ENCODE measurements around the gene RXYLT1. TPM values are rescaled to one million over a fixed set of nuclear protein-coding genes. Genes with fewer than 3 reads are reported as not detected.
"Not testable (repeated sequence)": the region's sequence is repeated elsewhere in the genome, so short reads cannot be mapped to it uniquely, and the experiment has no call there.

Gene RXYLT1
- total and polyA plus RNA-seq, 4 experiments from 2014 or later, result 13.2 to 15.1 (median 14.8) TPM

GRCh38 chr12:63747136-63747535, 32.6 kb upstream of the RXYLT1 start:
- CTCF ChIA-PET (ENCODE audit: partially characterized antibody); H3K4me1 Mint-ChIP-seq; H3K9me3 ChIP-seq (ENCODE audit: control insufficient read depth in 1 of 2, low read length in 2 of 2); H3K27ac Mint-ChIP-seq; H3K36me3 ChIP-seq (ENCODE audit: insufficient read depth, low read length); intact Hi-C loops (cut with micrococcal nuclease); H3K4me3 ChIP-seq (ENCODE audit: low read length in 2 of 2); H3K4me3 Mint-ChIP-seq; POLR2A ChIA-PET (ENCODE audit: partially characterized antibody); H3K27me3 ChIP-seq (ENCODE audit: insufficient read depth, low read length); H3K36me3 Mint-ChIP-seq; H3K27ac ChIP-seq (ENCODE audit: low read depth, low read length); H3K4me1 ChIP-seq (ENCODE audit: insufficient read depth, low read length); DNase-seq; H3K27me3 Mint-ChIP-seq; H3K9me3 Mint-ChIP-seq: not testable (repeated sequence)

DNA sequence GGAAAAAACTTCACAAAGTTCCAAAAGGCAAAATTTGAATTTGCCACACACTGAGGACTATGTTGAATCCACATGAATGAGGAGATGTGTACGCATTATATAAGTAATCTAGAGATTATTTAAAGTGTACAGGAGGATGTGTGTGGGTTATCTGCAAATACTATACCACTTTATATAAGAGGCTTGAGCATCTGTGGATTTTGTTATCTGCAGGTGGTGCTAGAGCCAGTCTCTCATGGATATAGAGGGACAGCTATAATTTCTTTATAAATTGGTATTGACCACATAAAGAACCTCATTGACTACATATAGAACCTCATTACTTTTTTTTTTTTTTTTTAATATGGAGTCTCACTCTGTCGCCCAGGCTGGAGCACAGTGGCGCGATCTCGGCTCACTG, 32.2 kb upstream of the RXYLT1 start:
- H3K4me1 Mint-ChIP-seq, result peaks cover 0 to 5% (median 3%) of the 10 kb centered on the region in 4 donors
- no peak overlapping the region for H3K4me3 Mint-ChIP-seq
- intact Hi-C loops (cut with micrococcal nuclease), result no loop called here
- H3K9me3 Mint-ChIP-seq, result peaks cover 0 to 6% (median 0%) of the 10 kb centered on the region in 8 donors
- DNase-seq, result no peak
- no peaks in the 10 kb centered on the region for H3K9me3 ChIP-seq (ENCODE audit: control insufficient read depth in 1 of 2, low read length in 2 of 2)
- no peaks in the 10 kb centered on the region for H3K4me1 ChIP-seq (ENCODE audit: insufficient read depth, low read length)
- H3K27me3 Mint-ChIP-seq, result peaks cover 0 to 1% of the 10 kb centered on the region in 2 donors
- CTCF ChIA-PET (ENCODE audit: partially characterized antibody), result no interaction called here
- no peak overlapping the region for H3K27ac Mint-ChIP-seq
- no peak overlapping the region for H3K27ac ChIP-seq (ENCODE audit: low read depth, low read length)
- H3K4me3 ChIP-seq (ENCODE audit: low read length in 2 of 2), result no peak overlapping the region
- H3K36me3 Mint-ChIP-seq, result no peaks in the 10 kb centered on the region
- H3K27me3 ChIP-seq (ENCODE audit: insufficient read depth, low read length), result no peaks in the 10 kb centered on the region
- H3K36me3 ChIP-seq (ENCODE audit: insufficient read depth, low read length), result no peaks in the 10 kb centered on the region
- POLR2A ChIA-PET (ENCODE audit: partially characterized antibody), result no interaction called here

- H3K9me3 Mint-ChIP-seq, result peaks cover 0 to 3% (median 0%) of the 10 kb centered on the region in 8 donors
- no peak overlapping the region for H3K4me3 Mint-ChIP-seq
- Histone ChIP-seq H3K27ac (ENCODE audit: low read depth, low read length) (no peak overlapping the region), H3K27me3 (ENCODE audit: insufficient read depth, low read length) (no peaks in the 10 kb centered on the region), H3K9me3 (ENCODE audit: control insufficient read depth in 1 of 2, low read length in 2 of 2) (no peaks in the 10 kb centered on the region), H3K4me1 (ENCODE audit: insufficient read depth, low read length) (no peaks in the 10 kb centered on the region), H3K36me3 (ENCODE audit: insufficient read depth, low read length) (no peaks in the 10 kb centered on the region), H3K4me3 (ENCODE audit: low read length in 2 of 2) (no peak overlapping the region)
- H3K27me3 Mint-ChIP-seq, result peaks cover 8 to 9% of the 10 kb centered on the region in 2 donors
- H3K36me3 Mint-ChIP-seq, result no peaks in the 10 kb centered on the region
- H3K27ac Mint-ChIP-seq, result no peak overlapping the region
- H3K4me1 Mint-ChIP-seq, result peaks cover 3 to 5% (median 5%) of the 10 kb centered on the region in 4 donors
- ChIA-PET CTCF (ENCODE audit: partially characterized antibody) (interaction anchor here (1.1 kb wide), 1 partner anchor 17 kb away, joined by 3 read pairs; no protein-coding TSS in a partner anchor), POLR2A (ENCODE audit: partially characterized antibody) (no interaction called here)
- intact Hi-C loops (cut with micrococcal nuclease), result no loop called here
- no peak for DNase-seq
These were observed 27.4 kb upstream of the RXYLT1 start for GRCh38 chr12:63752283-63752682.

GRCh38 chr12:63752841-63753240, 26.9 kb upstream of the RXYLT1 start:
- H3K4me3 ChIP-seq (ENCODE audit: low read length in 2 of 2), result no peak overlapping the region
- H3K9me3 Mint-ChIP-seq, result no peaks in the 10 kb centered on the region
- H3K36me3 Mint-ChIP-seq, result no peaks in the 10 kb centered on the region
- H3K27me3 Mint-ChIP-seq, result peaks cover 8 to 9% of the 10 kb centered on the region in 2 donors
- no peak overlapping the region for H3K27ac ChIP-seq (ENCODE audit: low read depth, low read length)
- H3K9me3 ChIP-seq (ENCODE audit: control insufficient read depth in 1 of 2, low read length in 2 of 2), result no peaks in the 10 kb centered on the region
- H3K4me3 Mint-ChIP-seq, result no peak overlapping the region
- ChIA-PET CTCF (ENCODE audit: partially characterized antibody) (interaction anchor here (1.1 kb wide), 1 partner anchor 17 kb away, joined by 3 read pairs; no protein-coding TSS in a partner anchor), POLR2A (ENCODE audit: partially characterized antibody) (no interaction called here)
- no peak for DNase-seq
- no peaks in the 10 kb centered on the region for H3K27me3 ChIP-seq (ENCODE audit: insufficient read depth, low read length)
- H3K4me1 Mint-ChIP-seq, result peaks cover 3 to 5% (median 5%) of the 10 kb centered on the region in 4 donors
- no peaks in the 10 kb centered on the region for H3K4me1 ChIP-seq (ENCODE audit: insufficient read depth, low read length)
- intact Hi-C loops (cut with micrococcal nuclease), result no loop called here
- H3K36me3 ChIP-seq (ENCODE audit: insufficient read depth, low read length), result no peaks in the 10 kb centered on the region
- H3K27ac Mint-ChIP-seq, result no peak overlapping the region

DNA sequence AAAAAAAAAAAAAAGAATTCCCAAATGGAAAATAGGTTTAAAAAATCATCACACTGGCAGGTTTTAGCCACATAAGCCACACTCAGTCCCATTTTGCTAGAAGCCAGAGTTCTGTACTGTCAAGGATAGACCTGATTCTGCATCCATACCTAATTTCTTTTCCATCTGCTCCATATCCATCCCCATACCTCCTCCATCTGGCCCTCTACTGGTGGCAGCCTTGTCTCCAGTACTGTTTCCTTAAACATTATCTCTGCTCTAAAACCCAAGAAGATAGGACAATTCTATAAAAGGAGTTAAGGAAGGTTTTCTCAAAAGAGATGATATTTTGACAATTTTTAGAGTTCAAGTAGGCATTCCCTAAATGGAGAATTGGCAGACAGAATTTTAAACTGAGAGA, 26.0 kb upstream of the RXYLT1 start:
- no peak overlapping the region for H3K27ac ChIP-seq (ENCODE audit: low read depth, low read length)
- no peaks in the 10 kb centered on the region for H3K9me3 ChIP-seq (ENCODE audit: control insufficient read depth in 1 of 2, low read length in 2 of 2)
- Mint-ChIP-seq H3K4me3 (no peak overlapping the region), H3K4me1 (peaks cover 3 to 5% (median 5%) of the 10 kb centered on the region in 4 donors), H3K27ac (no peak overlapping the region), H3K36me3 (no peaks in the 10 kb centered on the region), H3K27me3 (peaks cover 8 to 10% of the 10 kb centered on the region in 2 donors), H3K9me3 (no peaks in the 10 kb centered on the region)
- DNase-seq, result no peak
- no peaks in the 10 kb centered on the region for H3K4me1 ChIP-seq (ENCODE audit: insufficient read depth, low read length)
- H3K27me3 ChIP-seq (ENCODE audit: insufficient read depth, low read length), result no peaks in the 10 kb centered on the region
- H3K4me3 ChIP-seq (ENCODE audit: low read length in 2 of 2), result no peak overlapping the region
- H3K36me3 ChIP-seq (ENCODE audit: insufficient read depth, low read length), result no peaks in the 10 kb centered on the region
- ChIA-PET POLR2A (ENCODE audit: partially characterized antibody) (no interaction called here), CTCF (ENCODE audit: partially characterized antibody) (no interaction called here)
- intact Hi-C loops (cut with micrococcal nuclease), result no loop called here

DNA sequence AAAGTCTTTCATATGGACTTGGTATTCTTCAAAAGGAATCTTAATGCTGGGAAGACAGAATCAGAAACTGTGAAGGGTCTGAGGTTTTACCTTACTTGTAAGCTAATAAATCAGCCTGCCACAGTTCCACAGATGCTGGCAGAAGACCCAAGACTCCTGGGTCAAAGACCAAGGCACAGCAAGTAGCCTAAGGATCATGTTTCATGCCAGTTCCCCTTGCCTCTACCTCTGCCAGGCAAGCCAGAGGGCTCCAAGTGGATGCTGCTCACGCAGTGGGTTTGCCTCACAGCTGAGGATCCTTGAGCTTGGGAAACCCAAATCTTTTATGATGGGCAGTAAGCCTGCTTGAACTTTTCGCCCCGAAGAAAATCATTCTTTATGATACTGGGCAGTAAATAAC, 15.2 kb upstream of the RXYLT1 start:
- ChIA-PET POLR2A (ENCODE audit: partially characterized antibody) (no interaction called here), CTCF (ENCODE audit: partially characterized antibody) (no interaction called here)
- no peak for DNase-seq
- intact Hi-C loops (cut with micrococcal nuclease), result no loop called here
- no peaks in the 10 kb centered on the region for H3K36me3 ChIP-seq (ENCODE audit: insufficient read depth, low read length)
- H3K27me3 ChIP-seq (ENCODE audit: insufficient read depth, low read length), result no peaks in the 10 kb centered on the region
- no peaks in the 10 kb centered on the region for H3K9me3 ChIP-seq (ENCODE audit: control insufficient read depth in 1 of 2, low read length in 2 of 2)
- H3K4me3 ChIP-seq (ENCODE audit: low read length in 2 of 2), result no peak overlapping the region
- H3K4me1 ChIP-seq (ENCODE audit: insufficient read depth, low read length), result no peaks in the 10 kb centered on the region
- no peak overlapping the region for H3K27ac Mint-ChIP-seq
- peaks cover 0 to 17% (median 16%) of the 10 kb centered on the region in 8 donors for H3K9me3 Mint-ChIP-seq
- H3K4me1 Mint-ChIP-seq, result no peaks in the 10 kb centered on the region
- H3K36me3 Mint-ChIP-seq, result peaks cover 0 to 6% of the 10 kb centered on the region in 2 donors
- no peak overlapping the region for H3K27ac ChIP-seq (ENCODE audit: low read depth, low read length)
- H3K4me3 Mint-ChIP-seq, result no peak overlapping the region
- H3K27me3 Mint-ChIP-seq, result peaks cover 14 to 18% of the 10 kb centered on the region in 2 donors

GRCh38 chr12:63766498-63766897, 13.2 kb upstream of the RXYLT1 start:
- no peak overlapping the region for H3K27ac Mint-ChIP-seq
- H3K27me3 Mint-ChIP-seq, result peaks cover 11 to 13% of the 10 kb centered on the region in 2 donors
- H3K4me1 ChIP-seq (ENCODE audit: insufficient read depth, low read length), result no peaks in the 10 kb centered on the region
- H3K4me3 ChIP-seq (ENCODE audit: low read length in 2 of 2), result no peak overlapping the region
- no peaks in the 10 kb centered on the region for H3K36me3 ChIP-seq (ENCODE audit: insufficient read depth, low read length)
- H3K9me3 Mint-ChIP-seq, result peaks cover 0 to 32% (median 28%) of the 10 kb centered on the region in 8 donors
- H3K9me3 ChIP-seq (ENCODE audit: control insufficient read depth in 1 of 2, low read length in 2 of 2), result no peaks in the 10 kb centered on the region
- intact Hi-C loops (cut with micrococcal nuclease), result no loop called here
- ChIA-PET POLR2A (ENCODE audit: partially characterized antibody) (no interaction called here), CTCF (ENCODE audit: partially characterized antibody) (interaction anchor here (1.1 kb wide), 2 partner anchors 20 to 73 kb away, joined by 3 read pairs; no protein-coding TSS in a partner anchor)
- H3K4me3 Mint-ChIP-seq, result no peak overlapping the region
- DNase-seq, result no peak
- H3K27me3 ChIP-seq (ENCODE audit: insufficient read depth, low read length), result no peaks in the 10 kb centered on the region
- no peaks in the 10 kb centered on the region for H3K4me1 Mint-ChIP-seq
- peaks cover 1 to 6% of the 10 kb centered on the region in 2 donors for H3K36me3 Mint-ChIP-seq
- no peak overlapping the region for H3K27ac ChIP-seq (ENCODE audit: low read depth, low read length)

- H3K4me1 ChIP-seq (ENCODE audit: insufficient read depth, low read length), result no peaks in the 10 kb centered on the region
- peaks cover 7 to 11% of the 10 kb centered on the region in 2 donors for H3K27me3 Mint-ChIP-seq
- H3K27ac Mint-ChIP-seq, result no peak overlapping the region
- H3K27me3 ChIP-seq (ENCODE audit: insufficient read depth, low read length), result no peaks in the 10 kb centered on the region
- intact Hi-C loops (cut with micrococcal nuclease), result loop anchor here (5.0 kb wide), 1 partner anchor 1173 kb away; no protein-coding TSS in a partner anchor
- no peaks in the 10 kb centered on the region for H3K9me3 ChIP-seq (ENCODE audit: control insufficient read depth in 1 of 2, low read length in 2 of 2)
- no peak overlapping the region for H3K4me3 Mint-ChIP-seq
- H3K27ac ChIP-seq (ENCODE audit: low read depth, low read length), result no peak overlapping the region
- H3K4me3 ChIP-seq (ENCODE audit: low read length in 2 of 2), result no peak overlapping the region
- POLR2A ChIA-PET (ENCODE audit: partially characterized antibody), result no interaction called here
- DNase-seq, result no peak
- no peaks in the 10 kb centered on the region for H3K4me1 Mint-ChIP-seq
- H3K36me3 Mint-ChIP-seq, result peaks cover 1 to 10% of the 10 kb centered on the region in 2 donors
- peaks cover 0 to 34% (median 28%) of the 10 kb centered on the region in 8 donors for H3K9me3 Mint-ChIP-seq
- CTCF ChIA-PET (ENCODE audit: partially characterized antibody), result no interaction called here
- no peaks in the 10 kb centered on the region for H3K36me3 ChIP-seq (ENCODE audit: insufficient read depth, low read length)
These were observed 9.3 kb upstream of the RXYLT1 start for GRCh38 chr12:63770375-63770774.

Measured in CD4-positive, alpha-beta memory T cell (primary cell).